ENCODE results near the gene AQP6.

Gene AQP6

GRCh38 chr12:49973361-49973830, 649 bp downstream of the AQP6 start:
- DNase-seq (ENCODE audit: low read depth) = no peak
- no peak for TF ChIP-seq CTCF (IDR thresholded peaks at IDR 0.05; ENCODE audit: low read length, missing control alignments)

GRCh38 chr12:49974231-49974675, 1.5 kb downstream of the AQP6 start:
- DNase-seq (ENCODE audit: low read depth) = peak; percentile 82
- TF ChIP-seq CTCF (IDR thresholded peaks at IDR 0.05; ENCODE audit: low read length, missing control alignments) = peak; percentile 79
- no peak overlapping the region for H3K4me3 ChIP-seq (replicated peaks; ENCODE audit: low read depth, low read length)

More at GRCh38 chr12:49973361-49973830, 649 bp downstream of the AQP6 start:
- H3K4me3 ChIP-seq (replicated peaks; ENCODE audit: low read depth, low read length) = no peak overlapping the region

- DNase-seq (ENCODE audit: low read depth) = no peak
- H3K4me3 ChIP-seq (replicated peaks; ENCODE audit: low read depth, low read length) = no peak overlapping the region
- TF ChIP-seq CTCF (IDR thresholded peaks at IDR 0.05; ENCODE audit: low read length, missing control alignments) = no peak
Measured at GRCh38 chr12:49974677-49975317, 2.0 kb downstream of the AQP6 start.

- no peak for TF ChIP-seq CTCF (IDR thresholded peaks at IDR 0.05; ENCODE audit: low read length, missing control alignments)
- DNase-seq (ENCODE audit: low read depth) = no peak
Measured at GRCh38 chr12:49975318-49975761, 2.6 kb downstream of the AQP6 start.

GRCh38 chr12:49976557-49976956, 3.8 kb downstream of the AQP6 start:
- TF ChIP-seq CTCF (IDR thresholded peaks at IDR 0.05; ENCODE audit: low read length, missing control alignments) = no peak
- H3K4me3 ChIP-seq (replicated peaks; ENCODE audit: low read depth, low read length) = no peak overlapping the region

More at GRCh38 chr12:49975318-49975761, 2.6 kb downstream of the AQP6 start:
- no peak overlapping the region for H3K4me3 ChIP-seq (replicated peaks; ENCODE audit: low read depth, low read length)

GRCh38 chr12:49978125-49978524, 5.4 kb downstream of the AQP6 start:
- DNase-seq (ENCODE audit: low read depth) = no peak
- no peak overlapping the region for H3K4me3 ChIP-seq (replicated peaks; ENCODE audit: low read depth, low read length)
- TF ChIP-seq CTCF (IDR thresholded peaks at IDR 0.05; ENCODE audit: low read length, missing control alignments) = no peak

More at GRCh38 chr12:49976557-49976956, 3.8 kb downstream of the AQP6 start:
- DNase-seq (ENCODE audit: low read depth) = no peak
